ENCODE results near the gene AASS. TPM values are rescaled to one million over a fixed set of nuclear protein-coding genes. Genes with fewer than 3 reads are reported as not detected.

The AASS gene
- total RNA-seq, 1 donor from 2014 or later = 35.5 TPM

DNA sequence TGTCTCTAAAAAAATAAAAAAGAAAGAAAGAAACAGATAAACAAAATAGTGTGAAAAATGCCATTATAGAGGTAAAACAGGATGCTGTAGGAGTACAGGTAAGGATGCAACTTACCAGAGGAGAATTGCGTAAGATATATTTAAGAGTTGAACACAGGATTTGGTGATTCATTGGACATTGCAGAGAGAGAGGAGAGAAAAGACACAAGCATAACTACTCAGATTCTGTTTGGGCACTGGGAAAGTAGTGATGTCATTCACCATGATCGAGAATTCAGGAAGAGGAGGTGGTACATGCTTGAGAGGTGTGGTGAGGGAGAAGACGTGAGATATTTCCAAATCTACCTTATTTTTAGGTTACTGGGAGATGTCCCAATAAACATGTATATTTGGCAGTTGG lies 97.6 kb downstream of the AASS start:
- Mint-ChIP-seq H3K36me3 (no peaks in the 10 kb centered on the region), H3K9me3 (no peaks in the 10 kb centered on the region), H3K4me1 (no peaks in the 10 kb centered on the region), H3K27me3 (ENCODE audit: low read depth) (no peaks in the 10 kb centered on the region), H3K27ac (no peak overlapping the region), H3K4me3 (no peak overlapping the region)
- TF ChIP-seq, protein P1, sequence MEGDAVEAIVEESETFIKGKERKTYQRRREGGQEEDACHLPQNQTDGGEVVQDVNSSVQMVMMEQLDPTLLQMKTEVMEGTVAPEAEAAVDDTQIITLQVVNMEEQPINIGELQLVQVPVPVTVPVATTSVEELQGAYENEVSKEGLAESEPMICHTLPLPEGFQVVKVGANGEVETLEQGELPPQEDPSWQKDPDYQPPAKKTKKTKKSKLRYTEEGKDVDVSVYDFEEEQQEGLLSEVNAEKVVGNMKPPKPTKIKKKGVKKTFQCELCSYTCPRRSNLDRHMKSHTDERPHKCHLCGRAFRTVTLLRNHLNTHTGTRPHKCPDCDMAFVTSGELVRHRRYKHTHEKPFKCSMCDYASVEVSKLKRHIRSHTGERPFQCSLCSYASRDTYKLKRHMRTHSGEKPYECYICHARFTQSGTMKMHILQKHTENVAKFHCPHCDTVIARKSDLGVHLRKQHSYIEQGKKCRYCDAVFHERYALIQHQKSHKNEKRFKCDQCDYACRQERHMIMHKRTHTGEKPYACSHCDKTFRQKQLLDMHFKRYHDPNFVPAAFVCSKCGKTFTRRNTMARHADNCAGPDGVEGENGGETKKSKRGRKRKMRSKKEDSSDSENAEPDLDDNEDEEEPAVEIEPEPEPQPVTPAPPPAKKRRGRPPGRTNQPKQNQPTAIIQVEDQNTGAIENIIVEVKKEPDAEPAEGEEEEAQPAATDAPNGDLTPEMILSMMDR (IDR thresholded peaks at IDR 0.05; ENCODE audit: unreplicated experiment) = no peak
- DNase-seq (ENCODE audit: low spot score in 2 of 2, unreplicated experiment in 2 of 2) = no peak

- no peak for DNase-seq (ENCODE audit: low spot score in 2 of 2, unreplicated experiment in 2 of 2)
- no peaks in the 10 kb centered on the region for H3K36me3 Mint-ChIP-seq
- H3K27me3 Mint-ChIP-seq (ENCODE audit: low read depth) = no peaks in the 10 kb centered on the region
- no peak overlapping the region for H3K4me3 Mint-ChIP-seq
- TF ChIP-seq, protein P1 (IDR thresholded peaks at IDR 0.05; ENCODE audit: unreplicated experiment) = no peak
- peaks cover 2% of the 10 kb centered on the region for H3K4me1 Mint-ChIP-seq
- H3K9me3 Mint-ChIP-seq = no peaks in the 10 kb centered on the region
- no peak overlapping the region for H3K27ac Mint-ChIP-seq
Measured at GRCh38 chr7:122040147-122040546, 103.9 kb downstream of the AASS start.

DNA sequence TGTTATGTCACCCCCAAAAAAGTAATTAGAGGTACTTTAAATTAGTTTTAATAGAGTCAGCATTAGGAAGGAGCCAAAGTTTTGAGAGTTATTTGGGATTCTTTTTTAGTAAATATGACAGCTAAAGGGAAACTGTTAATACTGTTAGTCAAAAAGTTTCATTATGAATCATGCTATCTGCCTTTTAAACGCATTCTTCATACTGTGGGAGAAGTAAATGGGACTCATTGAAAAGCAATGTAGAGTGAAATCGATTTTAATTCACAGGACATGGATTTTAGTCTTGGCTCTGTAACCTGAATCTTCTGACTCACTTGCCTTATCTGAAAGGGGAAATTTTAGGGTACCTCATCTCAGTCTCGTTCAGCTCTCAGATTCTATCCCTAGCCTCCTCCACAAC lies 105.1 kb downstream of the AASS start:
- H3K9me3 Mint-ChIP-seq = no peaks in the 10 kb centered on the region
- no peaks in the 10 kb centered on the region for H3K36me3 Mint-ChIP-seq
- TF ChIP-seq, protein P1 (IDR thresholded peaks at IDR 0.05; ENCODE audit: unreplicated experiment) = no peak
- no peaks in the 10 kb centered on the region for H3K27me3 Mint-ChIP-seq (ENCODE audit: low read depth)
- no peak overlapping the region for H3K4me3 Mint-ChIP-seq
- no peak for DNase-seq (ENCODE audit: low spot score in 2 of 2, unreplicated experiment in 2 of 2)
- peaks cover 2% of the 10 kb centered on the region for H3K4me1 Mint-ChIP-seq
- H3K27ac Mint-ChIP-seq = no peak overlapping the region

GRCh38 chr7:122038134-122038533 lies 105.9 kb downstream of the AASS start:
- DNase-seq (ENCODE audit: low spot score in 2 of 2, unreplicated experiment in 2 of 2) = no peak
- Mint-ChIP-seq H3K27me3 (ENCODE audit: low read depth) (no peaks in the 10 kb centered on the region), H3K27ac (no peak overlapping the region), H3K4me1 (peaks cover 2% of the 10 kb centered on the region), H3K4me3 (no peak overlapping the region), H3K36me3 (no peaks in the 10 kb centered on the region), H3K9me3 (no peaks in the 10 kb centered on the region)
- TF ChIP-seq, protein P1 (IDR thresholded peaks at IDR 0.05; ENCODE audit: unreplicated experiment) = no peak

DNA sequence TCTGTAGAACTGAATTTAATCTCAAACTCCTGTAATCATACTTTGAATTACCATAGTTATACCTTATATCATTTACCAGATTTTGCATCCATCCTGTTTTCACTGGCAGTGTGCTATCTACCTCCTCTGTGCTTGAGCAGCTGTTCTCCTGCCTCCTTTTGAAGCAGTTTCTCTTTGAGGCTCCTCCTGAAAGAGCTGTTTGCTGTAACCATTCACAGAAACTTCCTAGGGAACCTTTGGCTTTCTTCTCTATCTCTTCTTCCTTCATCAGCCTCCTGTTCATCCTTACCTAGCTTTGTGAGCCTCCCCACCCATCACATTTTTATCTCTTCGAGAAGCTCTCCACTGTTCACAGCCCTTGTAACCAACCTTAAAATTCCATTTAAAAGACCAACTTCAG lies 108.2 kb downstream of the AASS start:
- H3K27me3 Mint-ChIP-seq (ENCODE audit: low read depth) = no peaks in the 10 kb centered on the region
- DNase-seq (ENCODE audit: low spot score in 2 of 2, unreplicated experiment in 2 of 2) = no peak
- H3K27ac Mint-ChIP-seq = no peak overlapping the region
- H3K4me3 Mint-ChIP-seq = no peak overlapping the region
- no peaks in the 10 kb centered on the region for H3K9me3 Mint-ChIP-seq
- H3K4me1 Mint-ChIP-seq = peaks cover 2% of the 10 kb centered on the region
- TF ChIP-seq, protein P1 (IDR thresholded peaks at IDR 0.05; ENCODE audit: unreplicated experiment) = no peak
- no peaks in the 10 kb centered on the region for H3K36me3 Mint-ChIP-seq

DNA sequence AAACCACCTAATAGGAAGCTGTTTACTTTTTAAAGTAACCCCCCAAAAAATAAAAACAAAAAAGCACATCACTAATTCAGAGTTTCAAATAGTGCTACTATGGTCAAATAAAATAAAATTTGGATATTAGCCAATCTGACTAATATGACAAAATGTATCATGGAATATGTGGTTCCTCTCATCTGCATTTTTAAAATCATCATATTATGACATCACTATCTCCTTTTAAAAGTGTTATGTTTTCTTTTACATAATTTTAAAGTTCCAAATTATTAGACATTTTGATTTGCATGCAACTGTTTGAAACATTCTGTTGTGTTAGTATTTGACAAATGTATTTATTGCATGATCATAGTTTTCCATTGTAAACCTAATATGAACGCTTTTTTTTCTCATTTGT lies 110.4 kb downstream of the AASS start:
- no peaks in the 10 kb centered on the region for H3K4me1 Mint-ChIP-seq
- no peak overlapping the region for H3K4me3 Mint-ChIP-seq
- TF ChIP-seq, protein P1 (IDR thresholded peaks at IDR 0.05; ENCODE audit: unreplicated experiment) = no peak
- no peaks in the 10 kb centered on the region for H3K27me3 Mint-ChIP-seq (ENCODE audit: low read depth)
- no peaks in the 10 kb centered on the region for H3K9me3 Mint-ChIP-seq
- H3K36me3 Mint-ChIP-seq = no peaks in the 10 kb centered on the region
- H3K27ac Mint-ChIP-seq = no peak overlapping the region
- DNase-seq (ENCODE audit: low spot score in 2 of 2, unreplicated experiment in 2 of 2) = no peak

Measured in mesothelial cell of epicardium (in vitro differentiated cells).